GM12878 (cell line): ENCODE measurements around the gene ARID1A.

Source experiments
- BCL11A ChIP-seq: IDR thresholded peaks from 2 replicates; pipeline ENCODE4 v1.6.1; 2011; ENCODE audit warnings: low read depth, low read length
- CBX3 ChIP-seq: fragments of 200-600 bp; sonication (generic); IDR thresholded peaks from 2 replicates; pipeline ENCODE4 v1.6.1; 2016; ENCODE audit warnings: low read depth, borderline replicate concordance
- CHD2 ChIP-seq: IDR thresholded peaks from 2 replicates; pipeline ENCODE4 v1.6.1; 2011; ENCODE audit warnings: low read depth, low read length, improper control_type of control experiment, borderline replicate concordance
- CREB1 ChIP-seq: IDR thresholded peaks from 2 replicates; pipeline ENCODE4 v1.6.1; 2012; ENCODE audit warnings: low read depth, mild to moderate bottlenecking, inconsistent platforms
- EP300 ChIP-seq, 2 experiments: fragments of 150-350 bp in 1 of 2; IDR thresholded peaks; 2 replicates each; pipeline ENCODE4 v1.6.1; 2011 to 2012; ENCODE audit warnings: low read depth in 2 of 2, low read length in 2 of 2, borderline replicate concordance in 1 of 2, improper control_type of control experiment in 1 of 2, inconsistent platforms in 1 of 2; ENCODE audit not compliant: control insufficient read depth in 1 of 2
- FOS ChIP-seq: IDR thresholded peaks from 3 replicates; pipeline ENCODE4 v1.6.1; 2011; ENCODE audit warnings: borderline replicate concordance; ENCODE audit not compliant: insufficient read length; ENCODE audit errors: extremely low read depth
- IKZF2 ChIP-seq, 2 experiments: fragments of 450-650 bp; IDR thresholded peaks; 2 replicates each; pipeline ENCODE4 v1.6.1; 2017; ENCODE audit warnings: mild to moderate bottlenecking in 2 of 2, moderate library complexity in 2 of 2
- JUND ChIP-seq: IDR thresholded peaks from 2 replicates; pipeline ENCODE4 v1.6.1; 2012; ENCODE audit warnings: low read depth, mild to moderate bottlenecking, low read length, improper control_type of control experiment, moderate library complexity
- MAX ChIP-seq: IDR thresholded peaks from 2 replicates; pipeline ENCODE4 v1.6.1; 2012; ENCODE audit warnings: low read depth, low read length, improper control_type of control experiment
- POLR2A ChIP-seq: IDR thresholded peaks from 2 replicates; pipeline ENCODE4 v1.6.1; 2011; ENCODE audit warnings: low read depth, mild to moderate bottlenecking, low read length
- SIN3A ChIP-seq: IDR thresholded peaks from 2 replicates; pipeline ENCODE4 v1.6.1; 2012; ENCODE audit warnings: low read depth, low read length, improper control_type of control experiment
- SUZ12 ChIP-seq: fragments of 200-600 bp; sonication (generic); IDR thresholded peaks from one replicate; pipeline ENCODE4 v1.6.1; 2018; ENCODE audit warnings: antibody characterized with exemption, mild to moderate bottlenecking; ENCODE audit not compliant: unreplicated experiment
- TF ChIP-seq, protein P1 (sequence below): fragments of 150-350 bp; IDR thresholded peaks from 2 replicates; pipeline ENCODE4 v1.6.1; 2016; ENCODE audit warnings: low read depth, low read length
- TF ChIP-seq, protein P2 (sequence below), 3 experiments: IDR thresholded peaks in 2 of 3; conservative IDR thresholded peaks in 1 of 3; 2 replicates each; pipeline ENCODE4 v1.5.1; 2011; ENCODE audit warnings: low read depth in 3 of 3, low read length in 3 of 3, mild to moderate bottlenecking in 3 of 3, control low read depth in 2 of 3, moderate library complexity in 2 of 3, inconsistent platforms in 1 of 3, mixed read lengths in 1 of 3; ENCODE audit not compliant: control insufficient read depth in 2 of 3, insufficient read depth in 1 of 3; ENCODE audit errors: extremely low read depth in 1 of 3

GRCh38 chr1:26829184-26829911, 133.5 kb downstream of the ARID1A start:
- TF ChIP-seq CBX3 = no peak
- no peak for TF ChIP-seq EP300 (IDR thresholded peaks at IDR 0.05; ENCODE audit: borderline replicate concordance in 1 of 2, control insufficient read depth in 1 of 2, low read depth in 2 of 2, low read length in 2 of 2)
- no peak; the same call in 1 of the 2 replicates for TF ChIP-seq POLR2A
- no peak for TF ChIP-seq IKZF2 (IDR thresholded peaks at IDR 0.05)
- TF ChIP-seq, protein P1, sequence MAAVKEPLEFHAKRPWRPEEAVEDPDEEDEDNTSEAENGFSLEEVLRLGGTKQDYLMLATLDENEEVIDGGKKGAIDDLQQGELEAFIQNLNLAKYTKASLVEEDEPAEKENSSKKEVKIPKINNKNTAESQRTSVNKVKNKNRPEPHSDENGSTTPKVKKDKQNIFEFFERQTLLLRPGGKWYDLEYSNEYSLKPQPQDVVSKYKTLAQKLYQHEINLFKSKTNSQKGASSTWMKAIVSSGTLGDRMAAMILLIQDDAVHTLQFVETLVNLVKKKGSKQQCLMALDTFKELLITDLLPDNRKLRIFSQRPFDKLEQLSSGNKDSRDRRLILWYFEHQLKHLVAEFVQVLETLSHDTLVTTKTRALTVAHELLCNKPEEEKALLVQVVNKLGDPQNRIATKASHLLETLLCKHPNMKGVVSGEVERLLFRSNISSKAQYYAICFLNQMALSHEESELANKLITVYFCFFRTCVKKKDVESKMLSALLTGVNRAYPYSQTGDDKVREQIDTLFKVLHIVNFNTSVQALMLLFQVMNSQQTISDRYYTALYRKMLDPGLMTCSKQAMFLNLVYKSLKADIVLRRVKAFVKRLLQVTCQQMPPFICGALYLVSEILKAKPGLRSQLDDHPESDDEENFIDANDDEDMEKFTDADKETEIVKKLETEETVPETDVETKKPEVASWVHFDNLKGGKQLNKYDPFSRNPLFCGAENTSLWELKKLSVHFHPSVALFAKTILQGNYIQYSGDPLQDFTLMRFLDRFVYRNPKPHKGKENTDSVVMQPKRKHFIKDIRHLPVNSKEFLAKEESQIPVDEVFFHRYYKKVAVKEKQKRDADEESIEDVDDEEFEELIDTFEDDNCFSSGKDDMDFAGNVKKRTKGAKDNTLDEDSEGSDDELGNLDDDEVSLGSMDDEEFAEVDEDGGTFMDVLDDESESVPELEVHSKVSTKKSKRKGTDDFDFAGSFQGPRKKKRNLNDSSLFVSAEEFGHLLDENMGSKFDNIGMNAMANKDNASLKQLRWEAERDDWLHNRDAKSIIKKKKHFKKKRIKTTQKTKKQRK = no peak
- TF ChIP-seq MAX = no peak
- no peak for TF ChIP-seq CREB1
- TF ChIP-seq, protein P2, sequence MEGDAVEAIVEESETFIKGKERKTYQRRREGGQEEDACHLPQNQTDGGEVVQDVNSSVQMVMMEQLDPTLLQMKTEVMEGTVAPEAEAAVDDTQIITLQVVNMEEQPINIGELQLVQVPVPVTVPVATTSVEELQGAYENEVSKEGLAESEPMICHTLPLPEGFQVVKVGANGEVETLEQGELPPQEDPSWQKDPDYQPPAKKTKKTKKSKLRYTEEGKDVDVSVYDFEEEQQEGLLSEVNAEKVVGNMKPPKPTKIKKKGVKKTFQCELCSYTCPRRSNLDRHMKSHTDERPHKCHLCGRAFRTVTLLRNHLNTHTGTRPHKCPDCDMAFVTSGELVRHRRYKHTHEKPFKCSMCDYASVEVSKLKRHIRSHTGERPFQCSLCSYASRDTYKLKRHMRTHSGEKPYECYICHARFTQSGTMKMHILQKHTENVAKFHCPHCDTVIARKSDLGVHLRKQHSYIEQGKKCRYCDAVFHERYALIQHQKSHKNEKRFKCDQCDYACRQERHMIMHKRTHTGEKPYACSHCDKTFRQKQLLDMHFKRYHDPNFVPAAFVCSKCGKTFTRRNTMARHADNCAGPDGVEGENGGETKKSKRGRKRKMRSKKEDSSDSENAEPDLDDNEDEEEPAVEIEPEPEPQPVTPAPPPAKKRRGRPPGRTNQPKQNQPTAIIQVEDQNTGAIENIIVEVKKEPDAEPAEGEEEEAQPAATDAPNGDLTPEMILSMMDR (IDR thresholded peaks at IDR 0.05 in 2 of 3, conservative IDR thresholded peaks at IDR 0.05 in 1 of 3; ENCODE audit: control insufficient read depth in 2 of 3, extremely low read depth in 1 of 3, insufficient read depth in 1 of 3, low read depth in 3 of 3, low read length in 3 of 3) = peak in 1 of 3 experiments; percentile 15; a peak in 1 of 6 replicates
- no peak for TF ChIP-seq SUZ12
- no peak for TF ChIP-seq FOS
- TF ChIP-seq CHD2 = no peak
- TF ChIP-seq BCL11A = no peak
- no peak for TF ChIP-seq SIN3A
- TF ChIP-seq JUND = no peak
